K562 (cell line): ENCODE measurements around the gene ACSF3.

Experiments used
- ADNP ChIP-seq: fragments of 200-800 bp; sonication (Bioruptor generic); IDR thresholded peaks from 2 replicates; pipeline ENCODE4 v1.6.1; 2016; ENCODE audit warnings: missing genetic modification characterization, missing compliant biosample characterization
- EGR1 ChIP-seq: fragments of 450-650 bp; conservative IDR thresholded peaks from 2 replicates; pipeline ENCODE4 v1.6.1; 2017; ENCODE audit warnings: mild to moderate bottlenecking
- FOXM1 ChIP-seq, 2 experiments: fragments of 450-650 bp in 1 of 2; sonication (generic) in 1 of 2; formaldehyde crosslinking in 1 of 2; IDR thresholded peaks; 2 replicates each; pipeline versions ENCODE4 v1.6.1 to v1.9.0; 2017 to 2022; ENCODE audit warnings: low read depth in 2 of 2, mild to moderate bottlenecking in 2 of 2, missing genetic modification reagents in 1 of 2, moderate library complexity in 1 of 2
- MXI1 ChIP-seq: IDR thresholded peaks from 2 replicates; pipeline ENCODE4 v1.6.1; 2011; ENCODE audit warnings: low read depth, mild to moderate bottlenecking, improper control_type of control experiment, low read length
- RB1 ChIP-seq: fragments of 450-650 bp; IDR thresholded peaks from 2 replicates; pipeline ENCODE4 v1.6.1; 2017; ENCODE audit warnings: low read depth, mild to moderate bottlenecking
- RBBP5 ChIP-seq: fragments of 200-600 bp; sonication (generic); IDR thresholded peaks from 2 replicates; pipeline ENCODE4 v1.6.1; 2012; ENCODE audit warnings: borderline replicate concordance, mild to moderate bottlenecking, low read length, control low read depth, inconsistent platforms; ENCODE audit not compliant: insufficient read depth, poor library complexity, severe bottlenecking
- SP2 ChIP-seq: IDR thresholded peaks from 2 replicates; pipeline ENCODE4 v1.6.1; 2011; ENCODE audit warnings: mild to moderate bottlenecking, low read depth, low read length, moderate library complexity; ENCODE audit not compliant: poor library complexity, severe bottlenecking; ENCODE audit errors: extremely low read depth
- XRCC5 ChIP-seq: fragments of 200-400 bp; formaldehyde crosslinking; IDR thresholded peaks from 2 replicates; pipeline ENCODE4 v1.6.1; 2017; ENCODE audit warnings: low read depth, mild to moderate bottlenecking, low read length
- ZFP1 ChIP-seq: fragments of 450-650 bp; formaldehyde crosslinking; IDR thresholded peaks from 2 replicates; pipeline ENCODE4 v1.4.0; 2020; ENCODE audit warnings: mild to moderate bottlenecking, mixed read lengths
- TF ChIP-seq, protein P1 (sequence below), 3 experiments: IDR thresholded peaks in 2 of 3; conservative IDR thresholded peaks in 1 of 3; 2 replicates each; pipeline ENCODE4 v1.5.1; 2011 to 2012; ENCODE audit warnings: low read length in 3 of 3, mild to moderate bottlenecking in 3 of 3, control low read depth in 2 of 3, improper control_type of control experiment in 1 of 3, inconsistent platforms in 1 of 3, low read depth in 1 of 3, mixed read lengths in 1 of 3, moderate library complexity in 1 of 3; ENCODE audit not compliant: insufficient read depth in 2 of 3
- TF ChIP-seq, protein P2 (sequence below): fragments of 250-450 bp; sonication (Bioruptor Pico); IDR thresholded peaks from 2 replicates; pipeline ENCODE4 v1.8.0; 2021; ENCODE audit warnings: moderate library complexity, mild to moderate bottlenecking, inconsistent platforms
- TF ChIP-seq, protein P3 (sequence below), 2 experiments: fragments of 450-650 bp; formaldehyde crosslinking in 1 of 2; IDR thresholded peaks; 2 replicates each; pipeline versions ENCODE4 v1.4.0 to v1.6.1; 2014 to 2020; ENCODE audit warnings: mild to moderate bottlenecking in 2 of 2, borderline replicate concordance in 1 of 2, low read depth in 1 of 2
- TF ChIP-seq, protein P4 (sequence below): sonication (generic); formaldehyde crosslinking; IDR thresholded peaks from 2 replicates; pipeline ENCODE4 v1.8.1; 2023; ENCODE audit warnings: mild to moderate bottlenecking, missing genetic modification reagents

DNA sequence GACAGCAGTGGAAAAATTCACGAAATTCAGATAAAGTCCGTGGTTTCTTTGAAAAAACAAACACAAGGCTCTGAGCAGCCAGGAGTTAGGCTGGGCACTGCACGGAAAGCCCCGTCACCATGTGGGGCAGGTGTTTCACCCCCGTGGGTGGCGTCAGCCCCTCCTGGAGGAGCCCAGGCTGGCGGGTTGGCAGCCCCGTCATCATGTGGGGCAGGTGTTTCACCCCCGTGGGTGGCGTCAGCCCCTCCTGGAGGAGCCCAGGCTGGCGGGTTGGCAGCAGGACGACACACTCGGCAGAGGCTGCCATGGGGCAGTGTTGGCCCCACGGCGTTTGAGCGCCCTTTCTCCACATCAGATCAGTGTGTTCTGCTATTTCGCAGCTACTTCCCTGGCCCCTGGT lies 38.1 kb downstream of the ACSF3 start:
- TF ChIP-seq ZFP1 (CRISPR knock-in tag): no peak
- no peak for TF ChIP-seq MXI1
- TF ChIP-seq SP2: no peak
- no peak for TF ChIP-seq EGR1
- TF ChIP-seq, protein P1, sequence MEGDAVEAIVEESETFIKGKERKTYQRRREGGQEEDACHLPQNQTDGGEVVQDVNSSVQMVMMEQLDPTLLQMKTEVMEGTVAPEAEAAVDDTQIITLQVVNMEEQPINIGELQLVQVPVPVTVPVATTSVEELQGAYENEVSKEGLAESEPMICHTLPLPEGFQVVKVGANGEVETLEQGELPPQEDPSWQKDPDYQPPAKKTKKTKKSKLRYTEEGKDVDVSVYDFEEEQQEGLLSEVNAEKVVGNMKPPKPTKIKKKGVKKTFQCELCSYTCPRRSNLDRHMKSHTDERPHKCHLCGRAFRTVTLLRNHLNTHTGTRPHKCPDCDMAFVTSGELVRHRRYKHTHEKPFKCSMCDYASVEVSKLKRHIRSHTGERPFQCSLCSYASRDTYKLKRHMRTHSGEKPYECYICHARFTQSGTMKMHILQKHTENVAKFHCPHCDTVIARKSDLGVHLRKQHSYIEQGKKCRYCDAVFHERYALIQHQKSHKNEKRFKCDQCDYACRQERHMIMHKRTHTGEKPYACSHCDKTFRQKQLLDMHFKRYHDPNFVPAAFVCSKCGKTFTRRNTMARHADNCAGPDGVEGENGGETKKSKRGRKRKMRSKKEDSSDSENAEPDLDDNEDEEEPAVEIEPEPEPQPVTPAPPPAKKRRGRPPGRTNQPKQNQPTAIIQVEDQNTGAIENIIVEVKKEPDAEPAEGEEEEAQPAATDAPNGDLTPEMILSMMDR (IDR thresholded peaks at IDR 0.05 in 2 of 3, conservative IDR thresholded peaks at IDR 0.05 in 1 of 3; ENCODE audit: insufficient read depth in 2 of 3, low read depth in 1 of 3, low read length in 3 of 3): no peak
- TF ChIP-seq, protein P2, sequence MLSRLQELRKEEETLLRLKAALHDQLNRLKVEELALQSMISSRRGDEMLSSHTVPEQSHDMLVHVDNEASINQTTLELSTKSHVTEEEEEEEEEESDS (CRISPR knock-in tag): no peak
- TF ChIP-seq RBBP5: no peak
- TF ChIP-seq RB1: no peak
- no peak for TF ChIP-seq XRCC5
- no peak for TF ChIP-seq ADNP
- TF ChIP-seq, protein P3, sequence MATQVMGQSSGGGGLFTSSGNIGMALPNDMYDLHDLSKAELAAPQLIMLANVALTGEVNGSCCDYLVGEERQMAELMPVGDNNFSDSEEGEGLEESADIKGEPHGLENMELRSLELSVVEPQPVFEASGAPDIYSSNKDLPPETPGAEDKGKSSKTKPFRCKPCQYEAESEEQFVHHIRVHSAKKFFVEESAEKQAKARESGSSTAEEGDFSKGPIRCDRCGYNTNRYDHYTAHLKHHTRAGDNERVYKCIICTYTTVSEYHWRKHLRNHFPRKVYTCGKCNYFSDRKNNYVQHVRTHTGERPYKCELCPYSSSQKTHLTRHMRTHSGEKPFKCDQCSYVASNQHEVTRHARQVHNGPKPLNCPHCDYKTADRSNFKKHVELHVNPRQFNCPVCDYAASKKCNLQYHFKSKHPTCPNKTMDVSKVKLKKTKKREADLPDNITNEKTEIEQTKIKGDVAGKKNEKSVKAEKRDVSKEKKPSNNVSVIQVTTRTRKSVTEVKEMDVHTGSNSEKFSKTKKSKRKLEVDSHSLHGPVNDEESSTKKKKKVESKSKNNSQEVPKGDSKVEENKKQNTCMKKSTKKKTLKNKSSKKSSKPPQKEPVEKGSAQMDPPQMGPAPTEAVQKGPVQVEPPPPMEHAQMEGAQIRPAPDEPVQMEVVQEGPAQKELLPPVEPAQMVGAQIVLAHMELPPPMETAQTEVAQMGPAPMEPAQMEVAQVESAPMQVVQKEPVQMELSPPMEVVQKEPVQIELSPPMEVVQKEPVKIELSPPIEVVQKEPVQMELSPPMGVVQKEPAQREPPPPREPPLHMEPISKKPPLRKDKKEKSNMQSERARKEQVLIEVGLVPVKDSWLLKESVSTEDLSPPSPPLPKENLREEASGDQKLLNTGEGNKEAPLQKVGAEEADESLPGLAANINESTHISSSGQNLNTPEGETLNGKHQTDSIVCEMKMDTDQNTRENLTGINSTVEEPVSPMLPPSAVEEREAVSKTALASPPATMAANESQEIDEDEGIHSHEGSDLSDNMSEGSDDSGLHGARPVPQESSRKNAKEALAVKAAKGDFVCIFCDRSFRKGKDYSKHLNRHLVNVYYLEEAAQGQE (IDR thresholded peaks at IDR 0.05; ENCODE audit: borderline replicate concordance): no peak
- TF ChIP-seq, protein P3 (CRISPR knock-in tag; IDR thresholded peaks at IDR 0.05; ENCODE audit: low read depth): no peak
- no peak for TF ChIP-seq FOXM1 (IDR thresholded peaks at IDR 0.05; ENCODE audit: low read depth)
- no peak for TF ChIP-seq FOXM1 (CRISPR knock-in tag; IDR thresholded peaks at IDR 0.05; ENCODE audit: low read depth)
- TF ChIP-seq, protein P4, sequence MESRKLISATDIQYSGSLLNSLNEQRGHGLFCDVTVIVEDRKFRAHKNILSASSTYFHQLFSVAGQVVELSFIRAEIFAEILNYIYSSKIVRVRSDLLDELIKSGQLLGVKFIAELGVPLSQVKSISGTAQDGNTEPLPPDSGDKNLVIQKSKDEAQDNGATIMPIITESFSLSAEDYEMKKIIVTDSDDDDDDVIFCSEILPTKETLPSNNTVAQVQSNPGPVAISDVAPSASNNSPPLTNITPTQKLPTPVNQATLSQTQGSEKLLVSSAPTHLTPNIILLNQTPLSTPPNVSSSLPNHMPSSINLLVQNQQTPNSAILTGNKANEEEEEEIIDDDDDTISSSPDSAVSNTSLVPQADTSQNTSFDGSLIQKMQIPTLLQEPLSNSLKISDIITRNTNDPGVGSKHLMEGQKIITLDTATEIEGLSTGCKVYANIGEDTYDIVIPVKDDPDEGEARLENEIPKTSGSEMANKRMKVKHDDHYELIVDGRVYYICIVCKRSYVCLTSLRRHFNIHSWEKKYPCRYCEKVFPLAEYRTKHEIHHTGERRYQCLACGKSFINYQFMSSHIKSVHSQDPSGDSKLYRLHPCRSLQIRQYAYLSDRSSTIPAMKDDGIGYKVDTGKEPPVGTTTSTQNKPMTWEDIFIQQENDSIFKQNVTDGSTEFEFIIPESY (CRISPR knock-in tag): no peak
